CD4-positive, alpha-beta T cell treated with Interleukin-21 for 1 hour (primary cell): Measurements from ENCODE around the gene SIGLEC11.
A peak's percentile ranks its signal among the peaks of the same experiment; 100 is the strongest.
"Not testable (repeated sequence)": the region's sequence is repeated elsewhere in the genome, so short reads cannot be mapped to it uniquely, and the experiment has no call there.

Experiments
- DNase-seq: peaks from one replicate; pipeline ENCODE4 v3.0.0-alpha.2; 2020

The SIGLEC11 gene

DNA sequence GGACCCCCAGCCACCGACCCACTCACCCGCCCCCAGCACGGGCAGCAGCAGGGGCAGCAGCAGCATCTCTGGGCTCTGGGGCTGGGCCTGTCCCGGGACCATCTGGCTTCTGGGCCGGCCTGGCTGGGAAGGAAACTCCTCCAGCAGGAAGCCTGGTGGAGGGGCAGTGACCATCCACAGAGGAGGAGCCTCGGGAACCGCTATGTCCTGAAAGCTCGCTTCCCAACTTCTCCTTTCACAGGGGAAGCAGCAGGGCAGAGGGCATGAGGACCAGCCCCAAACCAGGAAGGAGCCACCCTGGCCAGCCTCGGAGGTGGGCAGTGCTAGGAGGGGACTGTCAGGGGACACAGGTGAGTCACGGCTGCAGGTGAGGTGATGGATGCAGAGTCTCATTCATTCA is at the start of gene SIGLEC11:
Gene SIGLEC11, minus strand, starts transcription at position 193 of the 400 bp plus-strand sequence. Its CDS starts 91 bp downstream, at position 102.
- not testable (repeated sequence) for DNase-seq

GRCh38 chr19:50008532-50008931 is 47.6 kb upstream of the SIGLEC11 start:
- DNase-seq: no peak

DNA sequence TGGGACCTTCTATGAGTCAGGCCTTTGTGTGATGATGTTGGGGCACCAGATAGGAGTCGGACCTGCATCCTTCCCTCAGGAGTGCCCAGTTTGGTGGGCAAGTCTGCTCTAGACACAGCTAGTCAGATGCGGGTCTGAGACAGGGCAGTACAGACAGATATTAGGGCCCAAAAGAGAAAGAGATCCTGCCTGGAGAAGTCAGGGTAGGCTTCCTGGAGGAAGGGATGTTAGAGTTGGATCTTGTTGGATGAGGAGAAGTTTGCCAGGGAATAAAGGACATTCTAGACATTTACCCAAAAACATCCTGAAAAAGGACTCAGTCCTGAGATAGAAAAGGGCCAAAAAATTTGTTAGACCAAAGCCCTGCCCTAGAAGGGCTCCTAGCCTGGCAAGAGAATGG is 47.0 kb upstream of the SIGLEC11 start:
- DNase-seq: no peak

- DNase-seq: no peak
These were observed 46.2 kb upstream of the SIGLEC11 start for GRCh38 chr19:50007170-50007569.

- DNase-seq: no peak
These were observed 44.5 kb upstream of the SIGLEC11 start for GRCh38 chr19:50005428-50005827.

DNA sequence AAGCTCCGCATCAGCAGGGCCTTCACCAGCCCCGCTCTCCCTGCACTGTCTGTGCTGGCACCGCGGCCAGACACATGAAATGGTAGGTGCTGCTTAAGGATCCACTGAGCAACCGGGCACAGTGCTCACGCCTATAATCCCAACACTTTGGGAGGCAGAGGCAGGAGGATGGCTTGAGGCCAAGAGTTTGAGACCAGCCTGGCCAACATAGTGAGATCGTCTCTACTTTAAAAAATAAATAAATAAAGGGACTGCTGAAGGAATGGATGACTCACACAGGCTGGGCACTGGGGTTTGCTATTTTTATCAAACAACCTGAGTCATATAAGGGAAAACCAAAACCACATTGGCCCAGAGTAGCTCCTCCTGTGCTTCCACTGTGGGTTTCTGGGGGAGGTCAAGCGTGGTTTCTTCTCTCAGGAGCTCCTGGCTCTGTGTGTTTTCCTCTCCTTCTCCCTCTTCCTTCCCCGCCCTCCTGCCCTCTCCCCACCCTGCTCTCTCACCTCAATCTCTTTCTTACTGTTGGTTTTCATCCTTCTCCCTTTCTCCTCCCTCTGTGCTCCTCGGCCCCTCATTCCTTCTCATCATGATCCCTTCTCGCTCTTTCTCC is 42.9 kb upstream of the SIGLEC11 start:
- peak; percentile 14 for DNase-seq

- DNase-seq: no peak
These were observed 42.3 kb upstream of the SIGLEC11 start for GRCh38 chr19:50003254-50003788.

DNA sequence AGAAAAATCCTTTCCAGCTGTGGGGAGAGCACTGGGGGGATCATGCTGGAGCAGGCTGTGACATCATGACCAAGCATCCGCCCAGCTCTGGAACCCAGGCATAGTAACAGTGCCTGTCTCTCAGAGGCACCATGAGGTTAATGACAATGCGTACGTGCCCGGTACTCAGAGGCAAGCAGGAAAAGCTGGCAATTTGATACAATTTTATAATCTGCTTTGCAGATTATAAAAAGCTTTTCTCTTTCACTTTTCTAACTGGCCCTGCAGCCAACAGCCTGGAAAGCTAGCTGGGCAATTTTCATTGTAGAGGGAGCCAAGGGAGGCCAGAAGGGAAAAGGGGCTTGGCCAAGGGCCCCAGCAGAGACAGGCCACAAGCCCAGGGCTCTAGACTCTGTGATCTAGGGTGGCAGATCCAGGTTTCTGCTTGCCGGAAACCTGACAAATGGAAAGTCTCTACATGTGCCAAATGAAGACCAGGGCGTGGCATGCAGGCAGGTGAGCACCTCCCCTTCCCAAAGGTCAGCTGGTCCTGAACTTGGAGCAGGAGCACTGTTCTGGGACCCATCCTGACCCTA is 41.5 kb upstream of the SIGLEC11 start:
- no peak for DNase-seq

- no peak for DNase-seq
These were observed 40.8 kb upstream of the SIGLEC11 start for GRCh38 chr19:50001775-50002174.

- DNase-seq: no peak
These were observed 40.0 kb upstream of the SIGLEC11 start for GRCh38 chr19:50000841-50001557.

GRCh38 chr19:50000038-50000840 is 39.3 kb upstream of the SIGLEC11 start:
- DNase-seq: no peak

GRCh38 chr19:49999371-50000010 is 38.5 kb upstream of the SIGLEC11 start:
- DNase-seq: no peak

DNA sequence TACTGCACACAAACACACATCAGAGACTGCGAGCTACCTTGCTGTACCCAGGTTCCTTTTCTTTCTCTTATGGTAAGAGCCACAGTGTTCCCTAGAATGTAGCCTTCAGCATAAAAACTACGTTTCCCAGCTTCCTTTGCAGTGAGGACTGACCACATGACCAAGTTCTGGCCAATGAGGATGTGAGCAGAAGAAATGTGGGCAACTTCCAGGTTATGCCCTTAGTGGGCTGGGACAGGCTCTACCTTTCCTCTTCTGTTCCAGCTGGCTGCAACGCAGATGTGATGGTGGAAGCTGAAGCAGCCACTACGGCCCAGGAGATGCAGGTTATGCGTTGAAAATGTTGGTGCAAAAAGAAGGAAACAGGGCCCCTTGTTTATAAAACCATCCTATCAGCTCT is 36.7 kb upstream of the SIGLEC11 start:
- peak; percentile 44 for DNase-seq

GRCh38 chr19:49988433-49988832 is 27.5 kb upstream of the SIGLEC11 start:
- DNase-seq: no peak

DNA sequence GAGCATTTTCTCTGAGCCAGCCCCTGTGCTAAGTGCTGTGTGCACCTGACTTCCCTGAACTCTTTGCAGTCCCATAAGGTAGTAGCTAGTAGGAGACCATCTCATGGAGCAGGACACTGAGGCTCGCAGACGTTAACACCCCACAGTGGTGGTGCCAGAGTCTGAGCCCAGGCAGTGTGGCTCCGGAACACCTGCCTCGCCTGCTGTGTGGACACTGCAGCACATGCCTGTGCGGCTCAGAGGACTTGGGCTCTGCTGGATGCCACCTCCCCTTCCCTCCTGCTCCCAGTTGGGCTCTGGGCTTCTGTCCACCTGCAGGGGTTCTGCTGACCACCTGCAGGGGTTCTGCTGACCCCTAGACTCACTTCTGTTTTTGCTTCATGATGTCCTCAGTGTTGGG is 27.0 kb upstream of the SIGLEC11 start:
- DNase-seq: no peak

DNA sequence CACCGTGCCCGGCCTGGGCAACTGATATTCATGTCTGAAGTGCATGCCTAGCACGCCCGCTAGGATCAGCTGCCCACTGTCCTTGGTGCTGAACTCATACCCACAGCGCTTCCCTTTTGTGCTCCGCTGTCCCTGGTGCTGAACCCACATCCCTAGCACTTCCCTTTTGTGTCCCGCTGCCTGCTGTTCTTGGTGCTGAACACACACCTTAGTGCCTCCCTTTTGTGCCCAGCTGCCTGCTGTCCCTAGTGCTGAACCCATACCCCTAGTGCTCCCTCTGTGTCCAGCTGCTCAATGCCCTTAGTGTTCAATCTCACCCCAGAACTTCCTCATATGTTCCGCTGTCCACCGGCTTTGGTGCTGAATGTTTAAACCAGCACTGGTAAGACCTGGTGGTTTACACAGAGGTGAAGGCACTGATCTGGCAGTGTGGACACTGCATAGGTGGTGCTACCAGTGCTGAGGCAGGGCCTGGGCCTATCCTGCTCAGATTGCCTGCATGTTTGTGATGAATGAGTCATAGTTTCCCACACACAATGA is 26.3 kb upstream of the SIGLEC11 start:
- peak; percentile 84 for DNase-seq

GRCh38 chr19:49986354-49986753 is 25.4 kb upstream of the SIGLEC11 start:
- no peak for DNase-seq

DNA sequence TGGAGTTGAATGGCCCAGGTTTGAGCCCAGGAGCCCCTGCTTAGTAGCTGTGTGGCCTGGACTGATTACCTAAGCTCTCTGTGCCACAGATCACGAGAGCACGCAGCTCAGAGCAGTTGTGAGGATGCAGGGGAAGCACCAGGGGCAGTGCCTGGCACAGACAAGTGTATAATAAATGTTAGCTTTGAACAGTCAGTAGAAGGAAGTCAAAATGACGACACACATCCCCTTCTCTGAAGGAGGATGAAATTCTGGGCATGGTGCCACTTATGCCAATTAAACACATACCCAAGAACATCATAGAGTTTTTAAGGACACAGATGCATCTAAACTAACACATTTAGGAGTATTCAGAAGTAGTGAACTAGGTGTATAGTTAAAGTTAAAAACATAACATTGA is 24.9 kb upstream of the SIGLEC11 start:
- DNase-seq: no peak

- DNase-seq: no peak
These were observed 23.5 kb upstream of the SIGLEC11 start for GRCh38 chr19:49984491-49984890.

DNA sequence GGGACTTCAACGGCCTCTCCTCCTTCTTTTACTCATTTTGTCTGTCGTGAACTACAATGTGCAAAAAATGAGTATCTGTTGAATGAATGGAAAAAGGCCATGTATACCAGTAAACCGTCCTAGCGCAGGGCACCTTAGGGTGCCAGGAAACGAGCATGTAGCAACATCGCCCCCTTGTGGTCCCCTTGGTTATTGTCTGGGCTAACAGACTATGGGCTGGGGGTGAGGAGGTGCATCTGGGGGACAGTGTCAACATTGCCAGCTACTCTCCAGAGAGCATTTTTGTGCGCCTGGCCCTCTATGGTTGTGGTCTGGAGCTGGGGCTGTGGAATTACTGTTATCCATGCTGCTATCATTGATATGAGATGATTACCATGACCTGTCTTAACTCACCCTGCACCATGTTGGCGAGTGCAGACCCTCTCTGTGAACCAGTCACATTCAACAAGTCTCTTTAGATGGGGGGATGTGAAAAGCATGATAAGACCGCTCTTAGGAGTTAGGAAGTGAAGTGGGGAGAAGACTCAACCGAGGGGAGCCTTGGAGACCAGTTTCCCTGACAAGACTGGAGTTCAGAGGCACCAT is 22.8 kb upstream of the SIGLEC11 start:
- peak; percentile 77 for DNase-seq

DNA sequence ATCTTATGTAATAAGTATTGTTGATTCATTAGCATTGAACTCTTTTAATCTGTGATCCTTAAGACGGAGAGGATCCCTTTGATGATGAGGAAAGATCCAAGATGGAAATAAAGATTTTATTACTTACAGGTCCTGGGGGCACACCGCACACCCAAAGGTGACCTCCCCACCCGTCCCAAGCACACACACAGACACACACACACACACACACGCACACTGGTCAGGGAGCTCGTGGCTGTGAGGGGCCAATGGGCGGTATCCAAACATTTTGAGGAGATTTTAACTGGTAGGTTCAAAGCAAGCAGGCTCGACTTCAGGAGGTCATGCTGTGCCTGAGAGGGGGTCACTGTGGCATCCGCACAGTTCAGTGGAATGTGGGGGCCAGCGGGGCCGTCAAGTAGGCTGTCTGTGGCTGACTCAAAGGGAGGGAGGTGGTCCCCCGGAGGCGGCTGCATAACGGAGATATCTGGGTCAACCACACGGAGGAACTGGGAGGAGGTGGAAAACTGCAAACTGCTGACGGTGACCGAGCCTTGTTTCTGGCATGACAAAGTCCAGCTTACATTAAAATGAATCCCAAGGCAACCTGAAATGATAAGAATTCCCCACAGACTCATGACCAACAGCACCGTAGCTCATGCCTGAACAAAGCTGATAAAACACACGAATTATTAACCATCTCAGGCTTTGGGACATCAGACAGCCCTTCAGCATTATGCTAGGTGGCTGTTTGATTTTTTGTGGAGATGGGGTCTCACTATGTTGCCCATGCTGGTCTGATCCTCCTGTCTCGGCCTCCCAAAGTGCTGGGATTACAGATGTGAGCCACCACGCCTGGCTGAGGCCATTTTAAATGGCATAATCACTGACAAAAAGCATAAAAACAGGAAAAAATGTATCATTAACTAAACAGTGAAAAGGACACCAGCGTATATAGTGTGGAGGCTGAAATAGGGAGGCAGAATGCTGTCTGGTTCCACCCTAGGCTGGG is 20.9 kb upstream of the SIGLEC11 start:
- no peak for DNase-seq
